ENCODE data around the gene CAMKK2.

Gene CAMKK2

DNA sequence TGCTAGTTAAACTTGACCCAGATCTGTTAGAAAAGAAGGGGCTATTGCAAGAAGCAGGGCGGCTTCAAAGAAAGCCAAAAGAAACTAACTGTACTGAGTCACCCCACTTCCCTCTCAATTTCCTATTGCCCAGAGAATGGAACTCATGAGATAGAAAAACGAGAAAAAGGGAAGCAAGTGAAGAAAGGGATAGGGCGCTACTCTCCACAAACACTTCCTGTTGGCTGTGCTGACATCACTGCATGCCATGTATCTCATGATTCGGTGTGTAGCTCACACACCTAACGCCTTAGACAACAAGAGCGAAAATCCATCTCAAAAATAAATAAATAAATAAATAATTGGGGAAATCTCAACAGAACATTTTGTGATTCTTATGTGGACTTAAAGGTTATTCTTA lies 99.6 kb downstream of the CAMKK2 start:
- DNase-seq (ENCODE audit: low read depth in 2 of 2), result no peak

DNA sequence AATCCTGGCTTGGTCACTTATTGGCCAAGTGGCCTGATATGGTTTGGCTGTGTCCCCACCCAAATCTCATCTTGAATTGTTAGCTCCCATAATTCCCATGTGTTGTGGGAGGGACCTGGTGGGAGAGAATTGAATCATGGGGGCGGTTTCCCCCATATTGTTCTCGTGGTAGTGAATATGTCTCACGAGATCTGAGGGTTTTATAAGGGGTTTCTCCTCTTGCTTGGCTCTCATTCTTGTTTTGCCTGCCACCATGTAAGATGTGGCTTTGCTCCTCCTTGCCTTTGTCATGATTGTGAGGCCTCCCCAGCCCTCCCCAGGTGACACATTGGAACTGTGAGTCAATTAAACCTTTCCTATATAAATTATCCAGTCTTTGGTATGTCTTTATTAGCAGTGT lies 105.4 kb downstream of the CAMKK2 start:
- no peak for DNase-seq (ENCODE audit: low read depth in 2 of 2)

DNA sequence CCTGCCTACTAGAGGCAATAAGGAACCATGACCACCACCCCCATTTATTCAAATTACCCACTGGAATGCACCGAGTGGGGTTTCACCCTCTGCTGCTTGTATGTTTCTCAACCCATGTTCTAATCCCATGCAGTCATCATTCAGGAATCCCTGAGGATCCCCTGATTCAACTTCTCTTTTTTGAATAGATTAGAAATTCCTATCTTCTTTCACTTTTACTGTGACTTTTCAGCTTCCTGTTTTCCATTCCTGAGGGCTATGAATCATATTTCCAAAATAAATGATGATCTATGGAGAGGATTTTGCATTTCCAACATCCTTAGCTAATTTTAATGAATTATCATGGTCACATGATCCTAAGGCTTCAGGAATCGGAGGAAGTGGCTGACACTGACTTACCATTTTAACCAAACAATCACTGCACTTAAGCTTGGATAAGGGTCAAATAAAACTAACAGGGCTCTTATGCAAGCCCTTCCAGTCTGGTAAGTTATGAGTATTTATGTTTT lies 105.9 kb downstream of the CAMKK2 start:
- no peak for DNase-seq (ENCODE audit: low read depth in 2 of 2)

DNA sequence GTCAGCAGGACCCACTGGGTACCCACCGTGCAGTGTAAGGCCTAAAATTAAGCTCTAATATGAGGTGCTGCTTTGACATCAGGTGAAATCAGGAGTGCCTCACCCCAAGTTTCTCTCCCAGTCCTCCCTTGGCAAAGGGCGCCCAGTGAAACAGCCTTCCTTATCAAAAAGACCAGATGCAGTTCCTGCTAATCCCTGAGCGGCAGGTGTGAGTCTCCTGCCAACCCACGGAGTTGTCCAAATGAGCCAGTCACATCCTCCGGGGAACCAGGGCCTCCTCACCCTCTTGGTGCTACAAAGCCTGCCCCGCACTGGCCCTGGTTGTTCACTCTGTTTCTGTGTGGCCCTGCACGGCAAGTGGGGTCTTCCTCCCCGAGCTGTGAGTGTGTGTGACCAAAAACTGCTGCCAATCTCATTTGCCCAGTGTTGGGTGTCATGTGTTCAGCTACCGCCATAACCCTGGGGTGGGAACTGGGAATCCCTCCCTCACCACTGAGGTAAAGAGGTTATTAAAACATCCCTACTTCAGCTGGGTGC lies 106.8 kb downstream of the CAMKK2 start:
- DNase-seq (ENCODE audit: low read depth in 2 of 2), result no peak

DNA sequence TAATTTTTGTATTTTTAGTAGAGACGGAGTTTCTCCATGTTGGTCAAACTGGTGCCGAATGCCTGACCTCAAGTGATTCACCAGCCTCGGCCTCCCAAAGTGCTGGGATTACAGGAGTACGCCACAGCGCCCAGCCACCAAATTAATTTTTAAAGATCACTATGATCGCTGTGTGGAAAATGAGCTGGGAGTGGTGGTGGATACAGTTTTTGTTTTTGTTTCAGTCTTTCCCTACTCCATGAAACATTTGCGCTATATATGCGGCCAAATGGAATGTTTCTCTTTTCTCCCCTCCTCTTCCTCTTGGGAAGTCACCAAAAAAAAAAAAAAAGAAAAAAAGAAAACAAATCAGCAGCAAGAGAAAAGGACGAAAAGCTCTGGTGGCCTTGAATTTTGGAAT lies 107.4 kb downstream of the CAMKK2 start:
- DNase-seq (ENCODE audit: low read depth in 2 of 2), result no peak

DNA sequence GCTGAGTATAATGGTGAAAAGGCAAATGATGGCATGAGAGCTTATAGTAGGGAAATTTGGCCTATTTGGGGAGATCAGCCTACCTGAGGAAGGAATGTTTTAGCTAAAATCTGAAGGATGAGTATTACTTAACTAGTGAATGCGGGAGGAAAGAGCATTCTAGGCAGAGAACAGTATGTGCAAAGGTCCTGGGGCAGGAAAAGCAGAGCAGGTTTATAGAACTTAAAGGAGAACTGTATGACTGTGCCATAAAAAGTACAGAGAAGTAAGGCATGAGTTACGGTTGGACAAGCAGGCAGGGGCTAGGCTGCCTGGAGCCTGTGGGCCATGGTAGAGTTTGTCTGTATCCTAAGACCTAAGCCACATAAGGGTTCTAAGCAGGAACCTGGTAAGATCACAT lies 108.3 kb downstream of the CAMKK2 start:
- DNase-seq (ENCODE audit: low read depth in 2 of 2), result no peak

Data from stimulated activated CD8-positive, alpha-beta memory T cell treated with anti-CD3 and anti-CD28 coated beads, Interleukin-2, amount 100 ng/mL, for 1 hour (primary cell).